H1 (cell line): Measurements from ENCODE around the gene SCGN. TPM values are rescaled to one million over a fixed set of nuclear protein-coding genes. Genes with fewer than 3 reads are reported as not detected.

Source experiments
- CTCF ChIA-PET: fragments of 300-600 bp; sonication (Branson Sonifier 250); formaldehyde crosslinking; loops from one replicate; lab custom pipeline; 2021; ENCODE audit not compliant: partially characterized antibody; lab: Charles Lee
- POLR2A ChIA-PET: fragments of 300-600 bp; sonication (Branson Sonifier 250); formaldehyde crosslinking; loops from one replicate; lab custom pipeline; 2021; ENCODE audit warnings: inconsistent platforms; ENCODE audit not compliant: partially characterized antibody; lab: Charles Lee
- DNase-seq, 2 experiments: peaks; one replicate each; pipeline versions ENCODE4 v3.0.0 to v3.0.0-alpha.2; 2010 to 2022; ENCODE audit warnings: low spot score in 2 of 2, low read depth in 1 of 2, mixed read lengths in 1 of 2
- FAIRE-seq: peaks from 2 replicates; lab custom pipeline; 2011; peaks lifted over from hg19 to GRCh38; lab: Jason Lieb, UNC
- H2AFZ ChIP-seq: 2 replicates; pipeline ENCODE4 v1.8.1; 2012; ENCODE audit warnings: low read length, inconsistent platforms
- H2AK5ac ChIP-seq: 2 replicates; pipeline ENCODE4 v1.6.1; 2013; ENCODE audit warnings: low read depth, low read length
- H2BK120ac ChIP-seq: replicated peaks from 2 replicates; pipeline ENCODE3; 2013; ENCODE audit warnings: low read depth, low read length, inconsistent platforms
- H2BK12ac ChIP-seq: 2 replicates; pipeline ENCODE4 v1.6.1; 2013; ENCODE audit warnings: low read depth, low read length
- H2BK15ac ChIP-seq: 2 replicates; pipeline ENCODE4 v1.6.1; 2013; ENCODE audit warnings: low read length
- H2BK20ac ChIP-seq: 2 replicates; pipeline ENCODE4 v1.6.1; 2013; ENCODE audit warnings: low read length
- H2BK5ac ChIP-seq: 2 replicates; pipeline ENCODE4 v1.6.1; 2013; ENCODE audit warnings: low read depth, low read length
- H3K14ac ChIP-seq: 2 replicates; pipeline ENCODE4 v1.6.1; 2013; ENCODE audit warnings: inconsistent platforms; ENCODE audit not compliant: insufficient read length
- H3K18ac ChIP-seq: 2 replicates; pipeline ENCODE4 v1.6.1; 2013; ENCODE audit warnings: low read length; ENCODE audit errors: extremely low read depth
- H3K23ac ChIP-seq: 2 replicates; pipeline ENCODE4 v1.6.1; 2013; ENCODE audit warnings: inconsistent platforms; ENCODE audit not compliant: insufficient read length
- H3K23me2 ChIP-seq: 2 replicates; pipeline ENCODE4 v1.6.1; 2013; ENCODE audit warnings: low read depth, low read length
- H3K27ac ChIP-seq: 2 replicates; pipeline ENCODE4 v1.6.1; 2011; ENCODE audit warnings: low read depth, low read length, inconsistent platforms
- H3K27me3 ChIP-seq, 4 experiments: replicated peaks in 1 of 4; 1 replicate in 1 of 4; 2 replicates in 3 of 4; pipeline versions ENCODE4 v1.6.1 to v1.8.1; 2011 to 2013; ENCODE audit warnings: low read length in 3 of 4, mild to moderate bottlenecking in 3 of 4, inconsistent platforms in 2 of 4, mixed read lengths in 2 of 4, moderate library complexity in 1 of 4; ENCODE audit not compliant: control insufficient read depth in 3 of 4, insufficient read depth in 3 of 4; ENCODE audit errors: extremely low read depth in 1 of 4
- H3K36me3 ChIP-seq, 4 experiments: 2 replicates each; pipeline versions ENCODE4 v1.6.1 to v1.8.1; 2011 to 2013; ENCODE audit warnings: mild to moderate bottlenecking in 4 of 4, low read length in 3 of 4, moderate library complexity in 2 of 4, control low read depth in 1 of 4, inconsistent platforms in 1 of 4; ENCODE audit not compliant: insufficient read depth in 4 of 4, control insufficient read depth in 2 of 4
- H3K4ac ChIP-seq: replicated peaks from 2 replicates; pipeline ENCODE3; 2013; ENCODE audit warnings: low read length, low read depth, mixed read lengths, inconsistent platforms; ENCODE audit not compliant: insufficient read length
- H3K4me1 ChIP-seq, 4 experiments: replicated peaks in 1 of 4; 1 replicate in 1 of 4; 2 replicates in 3 of 4; pipeline versions ENCODE4 v1.6.1 to v1.8.1; 2011 to 2013; ENCODE audit warnings: low read length in 3 of 4, inconsistent platforms in 2 of 4, mixed read lengths in 1 of 4; ENCODE audit not compliant: insufficient read depth in 4 of 4, control insufficient read depth in 3 of 4
- H3K4me2 ChIP-seq, 2 experiments: 2 replicates each; pipeline versions ENCODE4 v1.6.1 to v1.8.1; 2011 to 2013; ENCODE audit warnings: low read depth in 2 of 2, low read length in 2 of 2, control low read depth in 1 of 2, inconsistent platforms in 1 of 2, mild to moderate bottlenecking in 1 of 2; ENCODE audit not compliant: insufficient read depth in 1 of 2
- H3K4me3 ChIP-seq, 4 experiments: fragments of 200-600, 300-600 bp in 1 of 4; sonication (generic), shearing (Covaris generic), sonication (Bioruptor Twin) in 1 of 4; 2 replicates each; pipeline versions ENCODE4 v1.5.1 to v1.8.1; 2011 to 2016; ENCODE audit warnings: low read length in 4 of 4, low read depth in 3 of 4, control low read depth in 2 of 4, inconsistent platforms in 2 of 4, mild to moderate bottlenecking in 2 of 4, mixed read lengths in 1 of 4, moderate library complexity in 1 of 4; ENCODE audit not compliant: insufficient read depth in 2 of 4; ENCODE audit errors: extremely low read depth in 1 of 4
- H3K56ac ChIP-seq: replicated peaks from 2 replicates; pipeline ENCODE3; 2013; ENCODE audit warnings: low read depth, mild to moderate bottlenecking, mixed read lengths, low read length, inconsistent platforms; ENCODE audit not compliant: insufficient read length
- H3K79me1 ChIP-seq: 2 replicates; pipeline ENCODE4 v1.6.1; 2013; ENCODE audit warnings: low read depth, low read length, control low read depth
- H3K79me2 ChIP-seq, 2 experiments: 2 replicates each; pipeline versions ENCODE4 v1.6.1 to v1.8.1; 2012 to 2013; ENCODE audit warnings: low read length in 2 of 2, mild to moderate bottlenecking in 2 of 2, inconsistent platforms in 1 of 2; ENCODE audit not compliant: insufficient read depth in 2 of 2, control insufficient read depth in 1 of 2
- H3K9ac ChIP-seq, 4 experiments: replicated peaks in 1 of 4; 1 replicate in 1 of 4; 2 replicates in 3 of 4; pipeline versions ENCODE4 v1.6.1 to v1.8.1; 2011 to 2013; ENCODE audit warnings: low read depth in 3 of 4, low read length in 3 of 4, control low read depth in 2 of 4, mild to moderate bottlenecking in 2 of 4, moderate library complexity in 2 of 4, inconsistent platforms in 1 of 4; ENCODE audit errors: extremely low read depth in 1 of 4
- H3K9me3 ChIP-seq, 2 experiments: 2 replicates each; pipeline versions ENCODE4 v1.6.1 to v1.8.1; 2012 to 2013; ENCODE audit warnings: mild to moderate bottlenecking in 2 of 2, moderate library complexity in 2 of 2, control low read depth in 1 of 2, inconsistent platforms in 1 of 2, low read depth in 1 of 2, low read length in 1 of 2, mixed read lengths in 1 of 2; ENCODE audit not compliant: insufficient read depth in 2 of 2
- H4K20me1 ChIP-seq, 2 experiments: replicated peaks in 1 of 2; 2 replicates each; pipeline versions ENCODE3 to v1.8.1; 2011 to 2013; ENCODE audit warnings: inconsistent platforms in 2 of 2, low read length in 2 of 2, mild to moderate bottlenecking in 1 of 2; ENCODE audit not compliant: insufficient read depth in 2 of 2, control insufficient read depth in 1 of 2
- H4K5ac ChIP-seq: 2 replicates; pipeline ENCODE4 v1.6.1; 2013; ENCODE audit warnings: low read length, low read depth, mixed read lengths, inconsistent platforms; ENCODE audit not compliant: insufficient read length
- H4K8ac ChIP-seq: 2 replicates; pipeline ENCODE4 v1.8.0; 2013; ENCODE audit warnings: mild to moderate bottlenecking, moderate library complexity, low read length, inconsistent platforms; ENCODE audit not compliant: insufficient read depth; ENCODE audit errors: extremely low read depth
- H4K91ac ChIP-seq: replicated peaks from 2 replicates; pipeline ENCODE3; 2013; ENCODE audit warnings: low read length, mixed read lengths, inconsistent platforms; ENCODE audit not compliant: insufficient read length
- ATF3 ChIP-seq: IDR thresholded peaks from 2 replicates; pipeline ENCODE4 v1.6.1; 2011; ENCODE audit warnings: low read depth, mild to moderate bottlenecking, low read length; ENCODE audit not compliant: insufficient read depth
- JUN ChIP-seq: IDR thresholded peaks from 2 replicates; pipeline ENCODE4 v1.6.1; 2011; ENCODE audit warnings: low read depth, mild to moderate bottlenecking, improper control_type of control experiment, low read length
- KDM1A ChIP-seq: fragments of 200-600, 300-600 bp; sonication (generic); IDR thresholded peaks from 2 replicates; pipeline ENCODE4 v1.7.1; 2016; ENCODE audit warnings: mild to moderate bottlenecking, low read length, borderline replicate concordance
- MAFK ChIP-seq: IDR thresholded peaks from 2 replicates; pipeline ENCODE4 v1.6.1; 2012; ENCODE audit warnings: low read depth, mild to moderate bottlenecking, improper control_type of control experiment, low read length
- MAX ChIP-seq: IDR thresholded peaks from 2 replicates; pipeline ENCODE4 v1.6.1; 2012; ENCODE audit warnings: inconsistent platforms
- RAD21 ChIP-seq, 2 experiments: IDR thresholded peaks in 1 of 2; conservative IDR thresholded peaks in 1 of 2; 2 replicates each; pipeline ENCODE4 v1.6.1; 2011; ENCODE audit warnings: low read depth in 2 of 2, low read length in 2 of 2, improper control_type of control experiment in 1 of 2, inconsistent platforms in 1 of 2, mild to moderate bottlenecking in 1 of 2, moderate library complexity in 1 of 2
- SP1 ChIP-seq: IDR thresholded peaks from 2 replicates; pipeline ENCODE4 v1.6.1; 2011; ENCODE audit warnings: low read depth, low read length
- SP4 ChIP-seq: IDR thresholded peaks from 2 replicates; pipeline ENCODE4 v1.6.1; 2012; ENCODE audit warnings: low read length, inconsistent platforms
- TCF12 ChIP-seq: IDR thresholded peaks from 2 replicates; pipeline ENCODE4 v1.6.1; 2011; ENCODE audit warnings: low read depth, mild to moderate bottlenecking, low read length
- WGBS, 2 experiments: shearing (Covaris generic) in 1 of 2; methylation state at CpG; one replicate each; pipeline versions ENCODE4 v1.1.6 to v1.1.7; 2013 to 2015; ENCODE audit warnings: low lambda C conversion rate in 2 of 2, mixed read lengths in 2 of 2, inconsistent platforms in 1 of 2, low coverage in 1 of 2, missing lambda C conversion rate in 1 of 2; ENCODE audit not compliant: insufficient replicate concordance in 2 of 2, insufficient coverage in 1 of 2, insufficient read length in 1 of 2; ENCODE audit errors: extremely low coverage in 1 of 2, missing lambda C conversion rate in 1 of 2; 5-methylcytosine and 5-hydroxymethylcytosine counted together
- polyA plus RNA-seq, 7 experiments: library from polyadenylated mRNA; depleted of rRNA in 3 of 7; stranded (reverse) in 5 of 7; unstranded in 2 of 7; fragments of >200 nt in 5 of 7; fragments of 200-250 nt in 2 of 7; gene quantifications; 1 replicate in 5 of 7; 2 replicates in 1 of 7; 4 replicates in 1 of 7; pipeline versions ENCODE4 v1.2.1 to v1.2.3, GENCODE V29; 2011 to 2013; ENCODE audit warnings: missing spikeins in 2 of 7, mixed read lengths in 2 of 7
- total RNA-seq: library from RNA; stranded (reverse); fragmentation: NEBNext Ultra II Directional; extraction: Animal tissue kit (Norgen Biotek cat#: 25700); gene quantifications from 2 replicates; pipeline ENCODE4 v1.2.1, GENCODE V29; 2021
- TF ChIP-seq, protein P1 (sequence below), 3 experiments: IDR thresholded peaks; 1 replicate in 2 of 3; 2 replicates in 1 of 3; pipeline versions ENCODE4 v1.5.1 to v1.6.1; 2011; ENCODE audit warnings: low read length in 3 of 3, mild to moderate bottlenecking in 3 of 3, inconsistent platforms in 2 of 3, low read depth in 1 of 3, moderate library complexity in 1 of 3; ENCODE audit not compliant: insufficient read depth in 1 of 3; ENCODE audit errors: control extremely low read depth in 1 of 3

Gene SCGN
- total and polyA plus RNA-seq, 2 of the 8 experiments (the other 6 are each of a cell fraction or from before 2014, with no cell fraction given), result not detected

GRCh38 chr6:25637960-25638434 is 14.0 kb upstream of the SCGN start:
- no peak overlapping the region for H3K18ac ChIP-seq
- no peak overlapping the region for H3K4me2 ChIP-seq
- ChIA-PET CTCF (interaction anchor here (0.6 to 1.3 kb wide), 6 partner anchors 9 to 415 kb away, joined by 3 to 5 read pairs (median 4); no protein-coding TSS in a partner anchor), POLR2A (no interaction called here)
- H3K4me3 ChIP-seq, result no peak overlapping the region
- H3K4ac ChIP-seq, result no peak overlapping the region
- H2BK5ac ChIP-seq, result no peak overlapping the region
- H3K23me2 ChIP-seq, result no peaks in the 10 kb centered on the region
- H2BK12ac ChIP-seq, result no peak overlapping the region
- H3K23ac ChIP-seq, result no peak overlapping the region
- no peaks in the 10 kb centered on the region for H3K79me2 ChIP-seq
- no peak overlapping the region for H4K5ac ChIP-seq
- no peaks in the 10 kb centered on the region for H3K36me3 ChIP-seq
- no peak overlapping the region for H4K91ac ChIP-seq
- FAIRE-seq (peak; percentile 95), DNase-seq (peak; percentile 34 to 55)
- H4K8ac ChIP-seq, result no peak overlapping the region
- H3K4me1 ChIP-seq, result no peaks in the 10 kb centered on the region; a peak in 1 of 7 replicates
- H2BK20ac ChIP-seq, result no peak overlapping the region
- no peak overlapping the region for H2AFZ ChIP-seq
- no peaks in the 10 kb centered on the region for H4K20me1 ChIP-seq
- peaks cover 0 to 2% (median 0%) of the 10 kb centered on the region in 4 experiments; a peak in 1 of 7 replicates for H3K27me3 ChIP-seq
- H2BK120ac ChIP-seq, result no peak overlapping the region
- 73% methylated on average over 4 of the region's 4 CpGs; no CpG with 5 or more reads in 1 of the 2 experiments for WGBS, 2 experiments
- H3K79me1 ChIP-seq, result no peaks in the 10 kb centered on the region
- H3K27ac ChIP-seq, result no peak overlapping the region
- no peak overlapping the region for H2AK5ac ChIP-seq
- no peak overlapping the region for H2BK15ac ChIP-seq
- H3K9me3 ChIP-seq, result no peaks in the 10 kb centered on the region
- H3K9ac ChIP-seq, result no peak overlapping the region
- no peak overlapping the region for H3K14ac ChIP-seq
- H3K56ac ChIP-seq, result no peak overlapping the region
- TF ChIP-seq MAFK, result no peak
- no peak for TF ChIP-seq SP1
- TF ChIP-seq RAD21 (IDR thresholded peaks at IDR 0.05 in 1 of 2, conservative IDR thresholded peaks at IDR 0.05 in 1 of 2; ENCODE audit: low read depth in 2 of 2, low read length in 2 of 2), result peak; percentile 73 to 75
- TF ChIP-seq JUN, result no peak
- no peak for TF ChIP-seq TCF12
- TF ChIP-seq MAX, result peak; percentile 76
- no peak for TF ChIP-seq ATF3
- TF ChIP-seq, protein P1, sequence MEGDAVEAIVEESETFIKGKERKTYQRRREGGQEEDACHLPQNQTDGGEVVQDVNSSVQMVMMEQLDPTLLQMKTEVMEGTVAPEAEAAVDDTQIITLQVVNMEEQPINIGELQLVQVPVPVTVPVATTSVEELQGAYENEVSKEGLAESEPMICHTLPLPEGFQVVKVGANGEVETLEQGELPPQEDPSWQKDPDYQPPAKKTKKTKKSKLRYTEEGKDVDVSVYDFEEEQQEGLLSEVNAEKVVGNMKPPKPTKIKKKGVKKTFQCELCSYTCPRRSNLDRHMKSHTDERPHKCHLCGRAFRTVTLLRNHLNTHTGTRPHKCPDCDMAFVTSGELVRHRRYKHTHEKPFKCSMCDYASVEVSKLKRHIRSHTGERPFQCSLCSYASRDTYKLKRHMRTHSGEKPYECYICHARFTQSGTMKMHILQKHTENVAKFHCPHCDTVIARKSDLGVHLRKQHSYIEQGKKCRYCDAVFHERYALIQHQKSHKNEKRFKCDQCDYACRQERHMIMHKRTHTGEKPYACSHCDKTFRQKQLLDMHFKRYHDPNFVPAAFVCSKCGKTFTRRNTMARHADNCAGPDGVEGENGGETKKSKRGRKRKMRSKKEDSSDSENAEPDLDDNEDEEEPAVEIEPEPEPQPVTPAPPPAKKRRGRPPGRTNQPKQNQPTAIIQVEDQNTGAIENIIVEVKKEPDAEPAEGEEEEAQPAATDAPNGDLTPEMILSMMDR (IDR thresholded peaks at IDR 0.05; ENCODE audit: control extremely low read depth in 1 of 3, insufficient read depth in 1 of 3, low read depth in 1 of 3, low read length in 3 of 3), result peak; percentile 57 to 65 (median 61)
- no peak for TF ChIP-seq SP4
- no peak for TF ChIP-seq KDM1A
